NCI-H2029 (cell line): ENCODE data around the gene OR4C11.

Source experiments
- DNase-seq: peaks from one replicate; lab custom pipeline; 2025; lab: John Stamatoyannopoulos, UW

The OR4C11 gene, protein sequence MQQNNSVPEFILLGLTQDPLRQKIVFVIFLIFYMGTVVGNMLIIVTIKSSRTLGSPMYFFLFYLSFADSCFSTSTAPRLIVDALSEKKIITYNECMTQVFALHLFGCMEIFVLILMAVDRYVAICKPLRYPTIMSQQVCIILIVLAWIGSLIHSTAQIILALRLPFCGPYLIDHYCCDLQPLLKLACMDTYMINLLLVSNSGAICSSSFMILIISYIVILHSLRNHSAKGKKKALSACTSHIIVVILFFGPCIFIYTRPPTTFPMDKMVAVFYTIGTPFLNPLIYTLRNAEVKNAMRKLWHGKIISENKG

DNA sequence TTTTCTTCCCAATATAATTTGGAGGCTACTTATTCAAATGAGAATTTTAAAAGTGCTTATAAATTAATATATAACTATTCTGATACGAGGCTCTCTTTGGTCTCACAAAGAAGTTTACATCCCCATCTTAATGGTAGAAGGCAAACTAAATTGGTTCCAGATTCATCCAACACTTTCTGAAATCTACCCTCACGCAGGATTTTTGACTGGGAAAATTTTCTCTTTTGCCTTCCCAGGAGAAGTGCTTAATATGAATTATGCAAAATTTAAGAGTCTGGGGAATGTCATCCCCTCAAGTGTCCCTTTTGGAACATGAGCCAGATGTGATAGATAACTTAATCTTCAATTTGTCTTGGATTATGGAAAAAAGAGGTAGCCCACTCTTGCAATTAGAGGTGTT is at the start of gene OR4C11:
Gene OR4C11 (minus strand): TSS at position 101 of the 400 bp plus-strand sequence. CDS start 3,272 bp downstream, outside the sequence.
- no peak for DNase-seq

DNA sequence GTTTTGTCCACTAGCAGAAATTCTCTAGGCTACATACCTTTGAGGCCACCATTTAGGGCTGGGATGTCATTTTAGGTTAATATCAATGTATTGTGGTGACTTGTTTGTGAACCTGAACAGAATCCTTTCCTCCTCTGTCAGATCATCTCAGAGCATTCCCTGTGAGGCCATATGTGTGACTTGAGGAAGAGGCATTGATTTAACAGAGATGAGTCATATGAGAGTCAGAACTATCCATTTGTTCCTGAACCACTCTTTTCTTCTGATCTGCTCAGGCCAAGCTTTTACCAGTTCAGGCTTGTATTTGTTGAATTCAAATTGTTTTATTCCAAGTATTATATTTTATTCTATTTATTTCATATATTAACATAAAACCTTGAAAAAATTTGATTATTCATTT is 47.7 kb upstream of the OR4C11 start:
- DNase-seq: no peak

DNA sequence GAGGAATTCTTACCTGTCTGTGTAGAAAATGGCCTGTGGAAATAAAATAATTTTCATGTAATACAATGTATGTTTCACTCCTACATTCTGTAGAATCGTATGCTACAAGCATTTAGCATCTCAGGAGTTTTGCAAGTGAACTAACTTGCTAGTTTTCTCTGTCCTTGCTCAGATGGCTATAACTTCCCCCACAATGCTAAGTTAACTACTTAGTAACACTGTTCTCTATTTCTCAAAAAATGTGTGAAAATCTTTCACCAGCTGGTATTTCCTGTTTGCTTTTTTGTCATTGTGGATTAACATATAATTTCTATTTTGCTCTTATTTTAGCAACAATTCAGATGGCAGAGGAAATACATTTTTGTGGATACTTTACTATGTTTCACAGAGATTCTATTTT is 45.1 kb upstream of the OR4C11 start:
- DNase-seq: no peak

GRCh38 chr11:55648027-55648426 is 40.6 kb upstream of the OR4C11 start, which contains the start of gene OR4S2:
OR4S2 (plus strand) TSS chr11:55648327; CDS start chr11:55650904, 2,577 bp downstream.
- DNase-seq: no peak

- DNase-seq: no peak
Measured at GRCh38 chr11:55634813-55635212, 27.4 kb upstream of the OR4C11 start, which contains the start of gene OR4P4. OR4P4 (plus strand) TSS chr11:55635113.

DNA sequence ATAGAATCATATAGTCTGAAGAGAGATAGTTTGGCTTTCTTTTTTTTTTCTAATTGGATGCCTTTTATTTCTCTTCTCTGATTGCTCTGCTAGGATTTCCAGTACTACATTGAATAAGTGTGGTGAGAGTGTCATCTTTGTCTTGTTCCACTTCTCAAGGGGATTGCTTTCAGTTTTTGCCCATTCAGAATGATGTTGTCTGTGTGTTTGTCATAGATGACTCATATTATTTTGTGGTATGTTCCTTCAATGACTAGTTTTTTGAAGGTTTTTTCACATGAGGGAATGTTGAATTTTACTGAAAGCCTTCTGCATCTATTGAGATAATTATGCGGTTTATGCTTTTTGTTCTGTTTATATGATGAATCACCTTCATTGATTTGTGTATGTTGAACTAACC is 17.1 kb upstream of the OR4C11 start:
- DNase-seq: no peak

DNA sequence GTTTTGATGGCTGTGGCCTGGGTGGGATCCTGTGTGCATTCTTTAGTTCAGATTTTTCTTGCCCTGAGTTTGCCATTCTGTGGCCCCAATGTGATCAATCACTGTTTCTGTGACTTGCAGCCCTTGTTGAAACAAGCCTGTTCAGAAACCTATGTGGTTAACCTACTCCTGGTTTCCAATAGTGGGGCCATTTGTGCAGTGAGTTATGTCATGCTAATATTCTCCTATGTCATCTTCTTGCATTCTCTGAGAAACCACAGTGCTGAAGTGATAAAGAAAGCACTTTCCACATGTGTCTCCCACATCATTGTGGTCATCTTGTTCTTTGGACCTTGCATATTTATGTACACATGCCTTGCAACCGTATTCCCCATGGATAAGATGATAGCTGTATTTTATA is 34.9 kb downstream of the OR4C11 start:
- DNase-seq: no peak

DNA sequence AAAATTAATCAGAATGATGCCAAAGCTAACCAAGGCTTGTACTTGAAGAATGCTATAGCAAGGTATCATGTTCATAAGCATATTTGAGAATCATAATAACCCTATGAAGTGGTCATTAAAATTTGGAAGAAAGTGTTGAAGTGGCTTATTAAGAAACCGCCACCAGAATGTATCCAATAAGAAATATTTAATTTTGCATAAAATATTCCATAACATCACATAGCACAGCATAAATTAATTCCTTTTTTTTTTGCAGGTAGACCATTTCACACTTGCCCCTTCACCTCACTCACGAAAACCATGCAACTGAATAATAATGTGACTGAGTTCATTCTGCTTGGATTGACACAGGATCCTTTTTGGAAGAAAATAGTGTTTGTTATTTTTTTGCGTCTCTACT is 35.6 kb downstream of the OR4C11 start, which contains the start of gene OR4C16:
Gene OR4C16 (plus strand): TSS at position 301 of the 400 bp plus-strand sequence. CDS start 0 bp downstream, at position 301.
- DNase-seq: no peak

GRCh38 chr11:55554169-55554568 is 53.3 kb downstream of the OR4C11 start, which contains the start of gene OR4C15:
OR4C15 (plus strand) TSS chr11:55554469; CDS start chr11:55554469, 0 bp downstream.
- no peak for DNase-seq
